Activated naive CD4-positive, alpha-beta T cell treated with anti-CD3 and anti-CD28 coated beads, Interleukin-2, amount 50 U/mL, for 72 hours (primary cell): Measurements from ENCODE around the gene SLC11A1. TPM values are rescaled to one million over a fixed set of nuclear protein-coding genes. Genes with fewer than 3 reads are reported as not detected.

Experiments
- ATAC-seq, 2 donors: fragments of 150-1000 bp; cut with Tn5 transposase; 2 replicates each; pipeline ENCODE4 v1.10.0; 2021; ENCODE audit warnings: mild to moderate bottlenecking in 2 of 2, moderate library complexity in 2 of 2
- DNase-seq, 2 donors: peaks; one replicate each; pipeline ENCODE4 v3.0.0; 2021 to 2022; ENCODE audit warnings: low spot score in 2 of 2
- H3K27ac Mint-ChIP-seq, 2 donors: one replicate each; pipeline ENCODE4 v1.8.0; 2022; ENCODE audit warnings: mild to moderate bottlenecking in 2 of 2, mixed read lengths in 2 of 2
- H3K36me3 Mint-ChIP-seq, 2 donors: one replicate each; pipeline ENCODE4 v1.8.0; 2022; ENCODE audit warnings: mixed read lengths in 2 of 2
- H3K9me3 Mint-ChIP-seq, 2 donors: one replicate each; pipeline ENCODE4 v1.8.0; 2022; ENCODE audit warnings: mixed read lengths in 2 of 2
- total RNA-seq, 2 donors: library from RNA; stranded (reverse); gene quantifications; one replicate each; pipeline ENCODE4 v1.2.3, GENCODE V29; 2022

The SLC11A1 gene
- total RNA-seq, 2 donors from 2014 or later: not detected

- Mint-ChIP-seq H3K36me3 (no peaks in the 10 kb centered on the region), H3K9me3 (no peaks in the 10 kb centered on the region), H3K27ac (peak overlapping the region; percentile 44 to 80)
- no peak for ATAC-seq
- no peak for DNase-seq
Measured at GRCh38 chr2:218397463-218397819, 15.4 kb downstream of the SLC11A1 start.

- DNase-seq (peak in 1 of 2 donors; percentile 56), ATAC-seq (peak; percentile 22 to 30)
- H3K36me3 Mint-ChIP-seq: no peaks in the 10 kb centered on the region
- no peaks in the 10 kb centered on the region for H3K9me3 Mint-ChIP-seq
- H3K27ac Mint-ChIP-seq: peak overlapping the region; percentile 44 to 80
Measured at GRCh38 chr2:218397820-218398436, 15.9 kb downstream of the SLC11A1 start.

GRCh38 chr2:218398437-218399390 is 16.6 kb downstream of the SLC11A1 start:
- Mint-ChIP-seq H3K36me3 (no peaks in the 10 kb centered on the region), H3K27ac (peak overlapping the region in 1 of 2 donors; percentile 80), H3K9me3 (no peaks in the 10 kb centered on the region)
- DNase-seq (peak in 1 of 2 donors; percentile 62), ATAC-seq (peak; percentile 27 to 30)

- H3K27ac Mint-ChIP-seq: peak within 1 kb of the TSS in 1 of 2 donors; percentile 70
Measured at GRCh38 chr2:218399391-218400166, 17.5 kb downstream of the SLC11A1 start, which contains the start of gene CTDSP1. Gene CTDSP1 (plus strand): TSS chr2:218399868. CDS start chr2:218400091, 223 bp downstream.

GRCh38 chr2:218400167-218400929 is 18.3 kb downstream of the SLC11A1 start:
- ATAC-seq (peak in 1 of 2 donors; percentile 4), DNase-seq (peak in 1 of 2 donors; percentile 33)
- H3K9me3 Mint-ChIP-seq: no peaks in the 10 kb centered on the region
- H3K27ac Mint-ChIP-seq: no peak overlapping the region
- H3K36me3 Mint-ChIP-seq: no peaks in the 10 kb centered on the region

More at GRCh38 chr2:218399391-218400166, 17.5 kb downstream of the SLC11A1 start, which contains the start of gene CTDSP1:
- Mint-ChIP-seq H3K9me3 (no peaks in the 10 kb centered on the region), H3K36me3 (no peaks in the 10 kb centered on the region)
- ATAC-seq (peak; percentile 60 to 63), DNase-seq (peak; percentile 82 to 86)

GRCh38 chr2:218400930-218401881 is 19.1 kb downstream of the SLC11A1 start:
- H3K27ac Mint-ChIP-seq: no peak overlapping the region
- H3K9me3 Mint-ChIP-seq: no peaks in the 10 kb centered on the region
- ATAC-seq (no peak), DNase-seq (no peak)
- no peaks in the 10 kb centered on the region for H3K36me3 Mint-ChIP-seq

GRCh38 chr2:218401890-218402289 is 19.8 kb downstream of the SLC11A1 start:
- no peak overlapping the region for H3K27ac Mint-ChIP-seq
- ATAC-seq: no peak
- no peaks in the 10 kb centered on the region for H3K36me3 Mint-ChIP-seq
- DNase-seq: no peak
- no peaks in the 10 kb centered on the region for H3K9me3 Mint-ChIP-seq

GRCh38 chr2:218402491-218402901 is 20.4 kb downstream of the SLC11A1 start:
- DNase-seq (no peak), ATAC-seq (no peak)
- H3K27ac Mint-ChIP-seq: no peak overlapping the region
- H3K36me3 Mint-ChIP-seq: no peaks in the 10 kb centered on the region
- H3K9me3 Mint-ChIP-seq: no peaks in the 10 kb centered on the region

- no peaks in the 10 kb centered on the region for H3K9me3 Mint-ChIP-seq
- no peaks in the 10 kb centered on the region for H3K36me3 Mint-ChIP-seq
- DNase-seq (no peak), ATAC-seq (no peak)
- H3K27ac Mint-ChIP-seq: no peak overlapping the region
Measured at GRCh38 chr2:218402911-218403411, 20.9 kb downstream of the SLC11A1 start.

GRCh38 chr2:218403810-218404209 is 21.7 kb downstream of the SLC11A1 start:
- DNase-seq: no peak
- no peaks in the 10 kb centered on the region for H3K9me3 Mint-ChIP-seq
- ATAC-seq: no peak
- H3K36me3 Mint-ChIP-seq: no peaks in the 10 kb centered on the region
- no peak overlapping the region for H3K27ac Mint-ChIP-seq

- Mint-ChIP-seq H3K9me3 (no peaks in the 10 kb centered on the region), H3K36me3 (no peaks in the 10 kb centered on the region), H3K27ac (no peak overlapping the region)
- DNase-seq (no peak), ATAC-seq (no peak)
Measured at GRCh38 chr2:218404351-218405085, 22.4 kb downstream of the SLC11A1 start.

GRCh38 chr2:218405086-218405745 is 23.1 kb downstream of the SLC11A1 start:
- Mint-ChIP-seq H3K36me3 (no peaks in the 10 kb centered on the region), H3K27ac (peak overlapping the region in 1 of 2 donors; percentile 82), H3K9me3 (no peaks in the 10 kb centered on the region)
- no peak for ATAC-seq
- DNase-seq: no peak

- peak in 1 of 2 donors; percentile 1 for ATAC-seq
- no peaks in the 10 kb centered on the region for H3K9me3 Mint-ChIP-seq
- no peaks in the 10 kb centered on the region for H3K36me3 Mint-ChIP-seq
- peak overlapping the region; percentile 72 to 82 for H3K27ac Mint-ChIP-seq
- DNase-seq: peak in 1 of 2 donors; percentile 14
Measured at GRCh38 chr2:218405746-218406208, 23.7 kb downstream of the SLC11A1 start.
